Omental fat pad (tissue), 4 donors: ENCODE data around the gene PYGO1. TPM values are rescaled to one million over a fixed set of nuclear protein-coding genes. Genes with fewer than 3 reads are reported as not detected.
"Not testable (repeated sequence)": the region's sequence is repeated elsewhere in the genome, so short reads cannot be mapped to it uniquely, and the experiment has no call there.

Source experiments
- ATAC-seq: fragments of 150-250 bp; one replicate; pipeline ENCODE4 v1.9.1; 2016; ENCODE audit warnings: mild to moderate bottlenecking, moderate library complexity; ENCODE audit not compliant: low FRiP score
- DNase-seq: peaks from one replicate; pipeline ENCODE4 v3.0.0-alpha.2; 2019; ENCODE audit warnings: low spot score
- CTCF ChIP-seq, 3 donors: fragments of 450-650 bp; IDR thresholded peaks; one replicate each; pipeline ENCODE4 v1.5.1; 2016 to 2017; ENCODE audit warnings: antibody characterized with exemption in 3 of 3, mild to moderate bottlenecking in 3 of 3, moderate library complexity in 2 of 3
- total RNA-seq, 4 donors: library from RNA; depleted of rRNA; stranded (reverse); fragments of >200 nt; gene quantifications; one replicate each; pipeline ENCODE4 v1.1.0, GENCODE V29; 2016

PYGO1 gene
- total RNA-seq, 4 donors from 2014 or later: 4.7 to 8.6 (median 6.9) TPM

GRCh38 chr15:55522742-55523450, 65.2 kb downstream of the PYGO1 start:
- ATAC-seq (no peak), DNase-seq (no peak)
- no peak for TF ChIP-seq CTCF (IDR thresholded peaks at IDR 0.05)

- ATAC-seq (no peak), DNase-seq (no peak)
- no peak for TF ChIP-seq CTCF (IDR thresholded peaks at IDR 0.05)
These were observed 69.5 kb downstream of the PYGO1 start for GRCh38 chr15:55518641-55519040.

- no peak for TF ChIP-seq CTCF (IDR thresholded peaks at IDR 0.05)
- no peak for ATAC-seq
- DNase-seq: no peak
These were observed 70.1 kb downstream of the PYGO1 start for GRCh38 chr15:55518009-55518408.

DNA sequence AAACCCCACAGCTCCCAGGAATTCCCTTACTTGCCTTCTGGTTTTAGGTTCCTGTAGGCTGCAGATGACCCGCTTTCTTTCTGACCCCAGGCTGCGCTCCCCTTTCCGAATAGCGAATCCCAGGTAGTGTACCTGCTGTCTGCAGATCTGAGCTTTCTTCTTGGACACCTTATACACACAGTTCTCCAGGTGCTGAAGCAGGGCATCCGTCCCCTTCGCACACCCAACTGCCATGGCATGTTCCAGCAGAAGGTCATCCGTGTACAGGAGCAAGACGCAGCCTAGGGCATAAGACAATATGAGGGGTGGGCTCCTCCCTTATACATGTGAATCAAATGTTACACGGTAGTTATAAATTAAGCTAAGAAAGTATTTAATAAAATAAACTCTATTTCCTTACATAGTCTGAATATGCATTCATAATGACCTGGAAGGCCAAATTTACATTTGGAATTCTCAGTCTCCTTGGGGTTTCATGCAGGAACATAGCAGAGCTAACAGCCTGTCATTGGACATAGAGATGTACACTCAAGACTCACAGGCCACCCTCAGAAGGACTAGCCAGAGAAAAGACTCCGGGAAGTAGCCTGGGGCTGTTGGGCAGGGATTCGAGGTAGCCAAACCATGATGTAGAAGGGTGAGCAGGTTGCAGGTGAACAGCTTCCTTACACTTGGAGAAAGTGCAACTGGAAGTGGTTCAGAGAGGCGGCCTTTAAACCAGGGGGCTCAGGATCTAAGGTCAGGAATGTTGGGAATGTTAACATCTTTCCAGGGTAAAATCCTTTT, 72.0 kb downstream of the PYGO1 start:
- ATAC-seq (no peak), DNase-seq (no peak)
- TF ChIP-seq CTCF (IDR thresholded peaks at IDR 0.05): no peak

GRCh38 chr15:55515491-55515890, 72.7 kb downstream of the PYGO1 start:
- DNase-seq (no peak), ATAC-seq (no peak)
- TF ChIP-seq CTCF (IDR thresholded peaks at IDR 0.05): no peak

GRCh38 chr15:55514414-55514850, 73.7 kb downstream of the PYGO1 start:
- ATAC-seq (no peak), DNase-seq (no peak)
- no peak for TF ChIP-seq CTCF (IDR thresholded peaks at IDR 0.05)

DNA sequence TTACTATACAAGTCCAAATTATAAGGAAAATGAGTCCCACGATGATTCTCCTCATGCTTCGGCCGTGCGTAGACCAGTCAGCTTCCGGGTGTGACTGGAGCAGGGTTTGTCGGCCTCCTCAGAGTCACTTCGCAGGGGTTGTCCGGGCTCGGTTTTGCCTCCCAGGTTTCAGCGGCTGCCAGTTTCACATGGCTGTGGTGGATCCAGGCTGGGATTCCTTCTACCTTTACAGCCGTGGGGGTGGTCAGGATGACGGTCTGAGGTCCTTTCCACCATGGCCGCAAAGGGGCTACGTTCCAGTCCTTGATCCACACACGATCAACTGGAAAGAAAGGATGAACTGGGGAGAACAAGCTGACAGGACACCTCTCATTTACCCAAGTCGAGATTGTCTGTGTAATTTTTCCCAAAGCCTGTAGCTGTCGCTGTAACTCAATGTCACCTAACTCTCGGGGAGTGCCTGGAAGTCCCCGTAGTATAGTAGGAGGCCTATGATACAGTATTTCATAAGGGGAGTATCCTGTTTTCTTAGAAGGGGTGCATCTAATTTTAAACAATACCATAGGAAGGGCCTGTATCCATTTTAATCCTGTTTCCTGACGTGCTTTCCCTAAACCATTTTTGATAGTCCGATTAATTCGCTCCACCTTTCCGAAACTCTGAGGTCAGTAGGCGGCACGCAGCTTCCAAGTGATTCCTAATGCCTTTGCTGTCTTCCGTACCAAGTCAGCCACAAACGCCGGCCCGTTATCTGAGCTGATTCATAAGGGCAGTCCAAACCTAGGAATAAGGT, 74.3 kb downstream of the PYGO1 start:
- ATAC-seq, DNase-seq: not testable (repeated sequence)
